Stimulated activated effector memory CD8-positive, alpha-beta T cell treated with anti-CD3 and anti-CD28 coated beads, Interleukin-12 subunit alpha, Interleukin-12 subunit beta, amount 100 ng/mL, for 72 hours (primary cell): ENCODE data around the gene DAPK1.
"Not testable (repeated sequence)": the region's sequence is repeated elsewhere in the genome, so short reads cannot be mapped to it uniquely, and the experiment has no call there.

ENCODE experiments used
- ATAC-seq: fragments of 150-1000 bp; cut with Tn5 transposase; 2 replicates; pipeline ENCODE4 v1.10.0; 2021
- DNase-seq, 2 donors: peaks; one replicate each; pipeline ENCODE4 v3.0.0; 2021 to 2022; ENCODE audit warnings: low spot score in 2 of 2
- H3K27ac Mint-ChIP-seq: one replicate; pipeline ENCODE4 v1.8.0; 2022; ENCODE audit warnings: mild to moderate bottlenecking, mixed read lengths
- H3K36me3 Mint-ChIP-seq: one replicate; pipeline ENCODE4 v1.8.0; 2022; ENCODE audit warnings: mild to moderate bottlenecking, mixed read lengths
- H3K4me1 Mint-ChIP-seq: one replicate; pipeline ENCODE4 v1.8.0; 2022; ENCODE audit warnings: mixed read lengths
- H3K4me3 Mint-ChIP-seq: one replicate; pipeline ENCODE4 v1.8.0; 2022; ENCODE audit warnings: mild to moderate bottlenecking, mixed read lengths
- H3K9me3 Mint-ChIP-seq: one replicate; pipeline ENCODE4 v1.8.0; 2022; ENCODE audit warnings: mixed read lengths

The DAPK1 gene

DNA sequence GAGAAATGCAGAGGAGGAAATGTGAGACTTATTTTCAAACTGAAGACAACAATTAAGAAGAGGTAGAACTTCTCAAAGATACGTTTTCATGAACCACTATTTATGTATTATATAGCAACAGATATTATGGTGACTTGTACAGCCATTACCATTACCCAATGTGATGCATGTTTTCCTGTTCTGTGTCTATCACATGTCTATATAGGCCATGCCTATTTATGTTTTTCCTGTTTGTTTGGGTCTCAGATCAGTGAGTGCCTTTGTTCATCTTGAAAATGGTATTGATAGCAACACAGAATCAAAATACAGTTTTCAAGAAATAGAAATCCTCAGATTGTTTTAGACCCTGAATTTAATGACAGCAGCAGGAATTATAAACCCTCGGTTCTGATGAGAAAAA lies 44.0 kb downstream of the DAPK1 start:
- H3K27ac Mint-ChIP-seq: no peak overlapping the region
- ATAC-seq: no peak
- H3K36me3 Mint-ChIP-seq: no peaks in the 10 kb centered on the region
- no peaks in the 10 kb centered on the region for H3K4me1 Mint-ChIP-seq
- no peaks in the 10 kb centered on the region for H3K9me3 Mint-ChIP-seq
- no peak for DNase-seq
- no peak overlapping the region for H3K4me3 Mint-ChIP-seq

DNA sequence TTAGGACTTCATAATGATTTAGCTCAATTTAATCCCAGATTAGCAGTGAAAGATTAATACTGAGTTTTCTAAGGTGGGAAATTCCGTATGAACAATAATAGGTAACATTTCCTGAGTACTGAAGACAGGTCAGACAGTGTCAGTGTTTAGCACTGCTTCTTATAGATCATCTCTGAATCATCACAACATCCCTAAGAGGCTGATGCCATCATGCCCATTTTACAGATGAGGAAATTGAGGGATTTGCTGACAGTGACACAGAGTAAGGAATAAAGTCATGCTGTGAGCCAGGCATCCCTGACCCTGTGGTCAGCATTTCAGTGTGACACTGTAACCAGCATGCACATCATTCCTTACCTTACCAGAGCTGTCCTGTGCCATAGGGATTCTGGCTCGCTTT lies 44.5 kb downstream of the DAPK1 start:
- H3K9me3 Mint-ChIP-seq: no peaks in the 10 kb centered on the region
- DNase-seq (no peak), ATAC-seq (no peak)
- no peaks in the 10 kb centered on the region for H3K36me3 Mint-ChIP-seq
- no peak overlapping the region for H3K4me3 Mint-ChIP-seq
- no peak overlapping the region for H3K27ac Mint-ChIP-seq
- no peaks in the 10 kb centered on the region for H3K4me1 Mint-ChIP-seq

- Mint-ChIP-seq H3K4me1 (no peaks in the 10 kb centered on the region), H3K36me3 (no peaks in the 10 kb centered on the region), H3K27ac (no peak overlapping the region), H3K9me3 (no peaks in the 10 kb centered on the region), H3K4me3 (no peak overlapping the region)
- no peak for DNase-seq
- no peak for ATAC-seq
These were observed 45.6 kb downstream of the DAPK1 start for GRCh38 chr9:87543251-87543650.

- no peak overlapping the region for H3K27ac Mint-ChIP-seq
- H3K4me3 Mint-ChIP-seq: no peak overlapping the region
- H3K4me1 Mint-ChIP-seq: no peaks in the 10 kb centered on the region
- no peaks in the 10 kb centered on the region for H3K36me3 Mint-ChIP-seq
- DNase-seq (no peak), ATAC-seq (no peak)
- no peaks in the 10 kb centered on the region for H3K9me3 Mint-ChIP-seq
These were observed 48.2 kb downstream of the DAPK1 start for GRCh38 chr9:87545858-87546257.

GRCh38 chr9:87546704-87547103 lies 49.0 kb downstream of the DAPK1 start:
- Mint-ChIP-seq H3K9me3 (no peaks in the 10 kb centered on the region), H3K36me3 (no peaks in the 10 kb centered on the region), H3K27ac (no peak overlapping the region), H3K4me3 (no peak overlapping the region), H3K4me1 (no peaks in the 10 kb centered on the region)
- no peak for ATAC-seq
- DNase-seq: no peak

DNA sequence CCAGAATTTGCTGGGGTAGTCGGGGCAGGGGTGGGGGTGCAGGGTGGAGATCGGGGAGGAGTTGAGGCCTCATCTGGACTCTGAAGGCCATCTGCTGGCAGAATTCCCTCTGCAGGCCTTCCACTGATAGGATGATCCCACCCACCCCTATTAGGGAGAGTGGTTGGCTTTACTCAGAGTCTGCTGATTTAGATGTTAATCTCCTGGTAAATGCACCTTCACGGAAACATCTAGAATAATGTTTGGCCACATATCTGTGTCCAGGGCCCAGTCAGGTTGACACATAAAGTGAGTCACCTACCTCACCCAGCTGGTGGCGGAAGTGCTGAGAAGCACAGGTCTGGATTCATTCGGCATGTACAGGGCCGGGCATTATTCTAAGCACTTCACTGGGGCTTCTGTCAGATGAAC lies 50.0 kb downstream of the DAPK1 start:
- no peaks in the 10 kb centered on the region for H3K36me3 Mint-ChIP-seq
- no peak overlapping the region for H3K27ac Mint-ChIP-seq
- ATAC-seq (no peak), DNase-seq (no peak)
- H3K4me1 Mint-ChIP-seq: no peaks in the 10 kb centered on the region
- H3K9me3 Mint-ChIP-seq: no peaks in the 10 kb centered on the region
- H3K4me3 Mint-ChIP-seq: no peak overlapping the region

- Mint-ChIP-seq H3K9me3 (no peaks in the 10 kb centered on the region), H3K36me3 (no peaks in the 10 kb centered on the region), H3K4me1 (no peaks in the 10 kb centered on the region), H3K4me3 (no peak overlapping the region), H3K27ac (no peak overlapping the region)
- DNase-seq (no peak), ATAC-seq (no peak)
These were observed 50.5 kb downstream of the DAPK1 start for GRCh38 chr9:87548159-87548558.

DNA sequence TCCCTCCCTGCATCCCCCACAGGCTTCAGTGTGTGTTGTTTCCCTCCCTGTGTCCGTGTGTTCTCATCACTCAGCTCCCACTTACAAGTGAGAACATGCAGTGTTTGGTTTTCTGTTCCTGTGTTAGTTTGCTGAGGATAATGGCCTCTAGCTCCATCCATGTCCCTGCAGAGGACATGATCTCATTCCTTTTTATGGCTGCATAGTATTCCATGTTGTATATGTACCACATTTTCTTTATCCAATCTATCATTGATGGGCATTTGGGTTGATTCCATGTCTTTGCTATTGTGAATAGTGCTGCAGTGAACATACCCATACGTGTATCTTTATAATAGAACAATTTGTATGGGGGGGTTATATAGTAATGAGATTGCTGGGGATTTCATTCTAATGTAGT lies 51.4 kb downstream of the DAPK1 start:
- H3K9me3 Mint-ChIP-seq, H3K4me1 Mint-ChIP-seq, ATAC-seq, DNase-seq, H3K36me3 Mint-ChIP-seq, H3K27ac Mint-ChIP-seq, H3K4me3 Mint-ChIP-seq: not testable (repeated sequence)

DNA sequence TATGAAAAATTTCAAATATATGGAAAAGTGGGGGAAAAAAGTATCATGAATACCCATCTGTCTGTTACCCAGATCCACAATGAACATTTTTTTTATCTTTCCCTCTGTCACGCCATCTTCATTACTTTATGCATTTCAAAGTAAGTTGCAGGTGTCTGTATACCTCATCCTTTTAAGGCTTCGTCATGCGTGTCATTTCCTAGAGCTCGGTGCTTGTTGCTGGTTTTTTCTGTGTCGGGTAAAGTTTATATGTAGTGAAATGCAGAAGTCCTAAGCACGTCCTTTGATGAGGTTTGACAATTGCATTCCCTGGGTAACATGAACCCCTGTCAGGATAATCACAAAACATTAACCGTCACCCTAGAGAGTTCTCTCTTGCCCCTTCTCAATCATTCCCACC lies 52.1 kb downstream of the DAPK1 start:
- Mint-ChIP-seq H3K9me3 (no peaks in the 10 kb centered on the region), H3K4me1 (no peaks in the 10 kb centered on the region), H3K4me3 (no peak overlapping the region), H3K27ac (no peak overlapping the region), H3K36me3 (no peaks in the 10 kb centered on the region)
- ATAC-seq (no peak), DNase-seq (no peak)

DNA sequence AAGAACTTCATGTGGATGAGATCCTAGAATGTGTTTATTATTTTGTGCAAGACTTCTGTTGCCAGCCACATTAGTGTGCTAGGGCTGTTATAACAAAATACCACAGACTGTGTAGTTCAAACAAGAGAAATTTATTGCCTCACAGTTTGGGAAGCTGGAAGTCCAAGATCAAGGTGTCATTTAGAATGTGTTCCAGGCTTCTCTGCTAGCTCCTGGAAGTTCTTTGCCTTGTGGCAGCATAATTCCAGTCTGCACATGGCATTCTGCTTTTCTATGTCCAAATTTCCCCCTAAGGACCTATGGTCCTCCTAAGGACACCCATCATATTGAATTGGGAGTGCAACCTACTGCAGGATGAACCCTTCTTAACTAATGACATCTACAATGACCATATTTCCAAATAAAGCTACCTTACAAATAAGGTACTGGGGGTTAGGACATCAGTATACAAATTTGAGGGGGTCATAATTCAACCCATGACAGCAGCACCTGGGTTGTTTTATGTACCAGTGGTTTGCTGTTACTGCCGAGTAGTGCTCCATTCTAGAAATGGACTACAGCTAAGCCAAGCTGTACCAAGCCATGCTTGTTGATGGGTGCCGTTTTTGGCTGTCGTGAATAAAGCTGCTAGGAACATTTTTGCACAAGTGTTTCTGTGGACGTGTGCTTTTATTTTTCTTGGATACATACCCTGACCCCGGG lies 52.7 kb downstream of the DAPK1 start:
- Mint-ChIP-seq H3K4me1 (no peaks in the 10 kb centered on the region), H3K27ac (no peak overlapping the region), H3K9me3 (no peaks in the 10 kb centered on the region), H3K36me3 (no peaks in the 10 kb centered on the region), H3K4me3 (no peak overlapping the region)
- no peak for ATAC-seq
- DNase-seq: no peak

GRCh38 chr9:87551772-87552217 lies 54.1 kb downstream of the DAPK1 start:
- no peak for DNase-seq
- no peak overlapping the region for H3K4me3 Mint-ChIP-seq

GRCh38 chr9:87554171-87554910 lies 56.7 kb downstream of the DAPK1 start:
- ATAC-seq (no peak), DNase-seq (no peak)
- Mint-ChIP-seq H3K9me3 (no peaks in the 10 kb centered on the region), H3K4me1 (no peaks in the 10 kb centered on the region), H3K27ac (no peak overlapping the region), H3K4me3 (no peak overlapping the region), H3K36me3 (no peaks in the 10 kb centered on the region)

More at GRCh38 chr9:87551772-87552217, 54.1 kb downstream of the DAPK1 start:
- H3K36me3 Mint-ChIP-seq: no peaks in the 10 kb centered on the region
- H3K27ac Mint-ChIP-seq: no peak overlapping the region
- no peaks in the 10 kb centered on the region for H3K4me1 Mint-ChIP-seq
- H3K9me3 Mint-ChIP-seq: no peaks in the 10 kb centered on the region
- ATAC-seq: peak; percentile 16

GRCh38 chr9:87554976-87555375 lies 57.3 kb downstream of the DAPK1 start:
- H3K27ac Mint-ChIP-seq: no peak overlapping the region
- H3K4me3 Mint-ChIP-seq: no peak overlapping the region
- DNase-seq (no peak), ATAC-seq (no peak)
- H3K4me1 Mint-ChIP-seq: no peaks in the 10 kb centered on the region
- no peaks in the 10 kb centered on the region for H3K9me3 Mint-ChIP-seq
- no peaks in the 10 kb centered on the region for H3K36me3 Mint-ChIP-seq

DNA sequence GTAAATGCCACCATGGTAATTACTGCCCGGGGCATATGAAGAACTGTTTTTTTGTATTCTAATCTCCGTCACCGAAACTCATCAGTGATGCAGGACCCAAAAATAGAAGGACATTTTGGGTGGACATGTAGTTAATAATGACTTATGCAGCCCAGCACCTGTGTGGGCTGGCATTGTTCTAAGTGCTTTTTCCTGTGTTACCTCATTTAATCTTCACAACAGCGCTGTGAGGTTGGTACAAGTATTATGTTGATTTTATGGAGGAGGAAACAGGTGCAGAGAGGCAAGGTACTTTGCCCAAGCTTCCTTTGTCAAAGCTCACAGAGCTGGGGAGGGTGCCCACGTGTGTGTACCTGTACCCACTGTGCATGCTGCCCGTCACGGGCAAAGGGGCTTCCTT lies 58.4 kb downstream of the DAPK1 start:
- Mint-ChIP-seq H3K36me3 (no peaks in the 10 kb centered on the region), H3K4me1 (no peaks in the 10 kb centered on the region), H3K4me3 (no peak overlapping the region), H3K9me3 (no peaks in the 10 kb centered on the region), H3K27ac (no peak overlapping the region)
- ATAC-seq (no peak), DNase-seq (no peak)

- Mint-ChIP-seq H3K36me3 (no peaks in the 10 kb centered on the region), H3K4me1 (no peaks in the 10 kb centered on the region), H3K9me3 (no peaks in the 10 kb centered on the region), H3K27ac (no peak overlapping the region), H3K4me3 (no peak overlapping the region)
- DNase-seq (no peak), ATAC-seq (no peak)
These were observed 59.2 kb downstream of the DAPK1 start for GRCh38 chr9:87556821-87557220.

DNA sequence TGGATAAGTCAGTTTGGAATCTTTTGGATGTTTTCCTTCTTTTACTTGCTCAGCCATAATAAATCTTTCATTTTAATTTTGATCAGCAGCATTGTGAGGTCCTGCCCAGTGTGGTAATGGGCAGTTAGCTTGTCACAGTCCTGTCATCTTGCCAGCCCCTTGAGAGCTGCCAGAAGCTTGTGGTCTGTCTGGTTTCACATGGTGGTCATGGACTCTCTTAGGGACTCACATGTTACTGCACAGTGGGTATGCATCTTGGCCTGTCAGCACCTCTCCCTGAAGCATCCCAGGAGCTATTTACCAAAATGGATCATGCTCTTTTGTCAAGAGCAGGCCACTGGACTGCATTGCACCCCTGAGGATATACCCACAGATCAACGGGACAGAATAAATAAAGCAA lies 60.3 kb downstream of the DAPK1 start:
- Mint-ChIP-seq H3K4me1 (no peaks in the 10 kb centered on the region), H3K4me3 (no peak overlapping the region), H3K36me3 (no peaks in the 10 kb centered on the region), H3K27ac (no peak overlapping the region), H3K9me3 (no peaks in the 10 kb centered on the region)
- no peak for ATAC-seq
- no peak for DNase-seq
